Stimulated activated CD8-positive, alpha-beta memory T cell treated with anti-CD3 and anti-CD28 coated beads, Interleukin-12 subunit alpha, Interleukin-12 subunit beta, amount 100 ng/mL, for 24 hours (primary cell): ENCODE results near the gene F10.

Experiments used
- DNase-seq: peaks from one replicate; pipeline ENCODE4 v3.0.0-alpha.2; 2020; ENCODE audit errors: extremely low read depth

Gene F10

GRCh38 chr13:113137691-113138298 lies 15.2 kb downstream of the F10 start:
- DNase-seq: no peak

- no peak for DNase-seq
These were observed 16.4 kb downstream of the F10 start for GRCh38 chr13:113138792-113139551.

GRCh38 chr13:113139577-113139976 lies 17.0 kb downstream of the F10 start:
- DNase-seq: no peak

- no peak for DNase-seq
These were observed 18.3 kb downstream of the F10 start for GRCh38 chr13:113140677-113141600.

GRCh38 chr13:113141601-113141970 lies 19.0 kb downstream of the F10 start:
- no peak for DNase-seq

- DNase-seq: no peak
These were observed 20.3 kb downstream of the F10 start for GRCh38 chr13:113142876-113143275.

- no peak for DNase-seq
These were observed 21.1 kb downstream of the F10 start for GRCh38 chr13:113143466-113144254.

- DNase-seq: no peak
These were observed 21.6 kb downstream of the F10 start for GRCh38 chr13:113144255-113144629.

GRCh38 chr13:113145496-113145895 lies 22.9 kb downstream of the F10 start:
- no peak for DNase-seq

GRCh38 chr13:113145911-113146598 lies 23.5 kb downstream of the F10 start:
- DNase-seq: no peak

- DNase-seq: no peak
These were observed 24.2 kb downstream of the F10 start for GRCh38 chr13:113146750-113147149.

GRCh38 chr13:113147206-113147605 lies 24.6 kb downstream of the F10 start:
- no peak for DNase-seq

GRCh38 chr13:113148407-113148806 lies 25.8 kb downstream of the F10 start:
- DNase-seq: no peak

GRCh38 chr13:113148940-113149503 lies 26.4 kb downstream of the F10 start:
- no peak for DNase-seq

GRCh38 chr13:113149711-113150549 lies 27.3 kb downstream of the F10 start:
- DNase-seq: no peak

- no peak for DNase-seq
These were observed 28.2 kb downstream of the F10 start for GRCh38 chr13:113150550-113151365.

- no peak for DNase-seq
These were observed 29.4 kb downstream of the F10 start for GRCh38 chr13:113151745-113152690.

GRCh38 chr13:113152691-113152983 lies 30.0 kb downstream of the F10 start:
- DNase-seq: no peak
